SK-N-SH (cell line): ENCODE data around the gene TACR3. TPM values are rescaled to one million over a fixed set of nuclear protein-coding genes. Genes with fewer than 3 reads are reported as not detected.
"Not testable (repeated sequence)": the region's sequence is repeated elsewhere in the genome, so short reads cannot be mapped to it uniquely, and the experiment has no call there.

ENCODE experiments used
- CTCF ChIA-PET: fragments of 300-600, 350-600 bp; formaldehyde crosslinking; extraction: SDS; loops from one replicate; lab custom pipeline; 2021; lab: Yijun Ruan, JAX
- POLR2A ChIA-PET: fragments of 350-600 bp; sonication (Branson Sonifier 250); formaldehyde crosslinking; extraction: SDS; loops from one replicate; lab custom pipeline; 2020; ENCODE audit warnings: antibody characterized with exemption, inconsistent platforms; lab: Yijun Ruan, JAX
- DNase-seq: peaks from one replicate; pipeline ENCODE4 v3.0.0; 2012
- H2AFZ ChIP-seq: fragments of 200-600 bp; sonication (generic); 2 replicates; pipeline ENCODE4 v1.8.1; 2016; ENCODE audit warnings: antibody characterized with exemption, mild to moderate bottlenecking, low read depth
- H3F3A ChIP-seq: fragments of 200-600 bp; sonication (generic); replicated peaks from 2 replicates; pipeline ENCODE3; 2016; ENCODE audit warnings: antibody characterized with exemption, mild to moderate bottlenecking; ENCODE audit not compliant: insufficient read depth
- H3K27ac ChIP-seq, 2 experiments: fragments of 200-500 bp in 1 of 2; fragments of 200-600 bp in 1 of 2; sonication (Bioruptor generic) in 1 of 2; sonication (generic), shearing (Covaris generic) in 1 of 2; 2 replicates each; pipeline versions ENCODE4 v1.5.1 to v1.6.1; 2014 to 2016; ENCODE audit warnings: low read depth in 2 of 2, inconsistent platforms in 1 of 2, low read length in 1 of 2, mild to moderate bottlenecking in 1 of 2, mixed read lengths in 1 of 2
- H3K27me3 ChIP-seq: fragments of 200-600 bp; sonication (generic), shearing (Covaris generic); 2 replicates; pipeline ENCODE4 v1.6.1; 2016; ENCODE audit warnings: mixed run types; ENCODE audit not compliant: insufficient read depth
- H3K36me3 ChIP-seq, 2 experiments: fragments of 200-500 bp in 1 of 2; fragments of 200-600 bp in 1 of 2; sonication (Bioruptor generic) in 1 of 2; sonication (generic) in 1 of 2; replicated peaks in 1 of 2; 2 replicates each; pipeline versions ENCODE3 to v1.5.1; 2014 to 2016; ENCODE audit warnings: low read length in 1 of 2, mild to moderate bottlenecking in 1 of 2; ENCODE audit not compliant: insufficient read depth in 2 of 2, control insufficient read depth in 1 of 2
- H3K4me1 ChIP-seq, 2 experiments: fragments of 200-500 bp in 1 of 2; fragments of 200-600 bp in 1 of 2; sonication (Bioruptor generic) in 1 of 2; sonication (generic), shearing (Covaris generic) in 1 of 2; 2 replicates each; pipeline versions ENCODE4 v1.5.1 to v1.6.1; 2014 to 2016; ENCODE audit warnings: low read depth in 1 of 2, low read length in 1 of 2, mixed run types in 1 of 2; ENCODE audit not compliant: insufficient read depth in 2 of 2, control insufficient read depth in 1 of 2
- H3K4me2 ChIP-seq: fragments of 200-600 bp; sonication (generic), shearing (Covaris generic); 2 replicates; pipeline ENCODE4 v1.6.1; 2017; ENCODE audit warnings: mixed run types
- H3K4me3 ChIP-seq, 2 experiments: fragments of 200-500 bp in 1 of 2; fragments of 200-600 bp in 1 of 2; sonication (Bioruptor generic) in 1 of 2; sonication (generic), shearing (Covaris generic) in 1 of 2; 2 replicates each; pipeline versions ENCODE4 v1.5.1 to v1.8.1; 2014 to 2016; ENCODE audit warnings: low read depth in 2 of 2, inconsistent platforms in 1 of 2, low read length in 1 of 2, mild to moderate bottlenecking in 1 of 2, mixed read lengths in 1 of 2, moderate library complexity in 1 of 2
- H3K79me2 ChIP-seq: fragments of 200-600 bp; sonication (generic); 2 replicates; pipeline ENCODE4 v1.8.1; 2017; ENCODE audit warnings: mild to moderate bottlenecking; ENCODE audit not compliant: insufficient read depth
- H3K9ac ChIP-seq: fragments of 200-600 bp; sonication (generic); 2 replicates; pipeline ENCODE4 v1.6.1; 2017; ENCODE audit warnings: mixed run types
- H3K9me2 ChIP-seq: fragments of 200-600 bp; sonication (generic); 2 replicates; pipeline ENCODE4 v1.6.1; 2017; ENCODE audit warnings: mixed run types
- H3K9me3 ChIP-seq: fragments of 200-600 bp; sonication (generic); 2 replicates; pipeline ENCODE4 v1.6.1; 2017; ENCODE audit warnings: mixed run types, mild to moderate bottlenecking, moderate library complexity
- H4K20me1 ChIP-seq: fragments of 200-600 bp; sonication (generic); 2 replicates; pipeline ENCODE4 v1.6.1; 2017; ENCODE audit warnings: mild to moderate bottlenecking, mixed run types; ENCODE audit not compliant: insufficient read depth
- CHD2 ChIP-seq: fragments of 150-350 bp; IDR thresholded peaks from 2 replicates; pipeline ENCODE4 v1.6.1; 2018; ENCODE audit warnings: low read length; ENCODE audit not compliant: partially characterized antibody
- EP300 ChIP-seq, 2 experiments: IDR thresholded peaks; 2 replicates each; pipeline versions ENCODE4 v1.4.0 to v1.6.1; 2012; ENCODE audit warnings: borderline replicate concordance in 1 of 2, low read depth in 1 of 2, low read length in 1 of 2
- EZH2phosphoT487 ChIP-seq: fragments of 200-600 bp; sonication (generic); IDR thresholded peaks from 2 replicates; pipeline ENCODE4 v1.6.1; 2017; ENCODE audit warnings: low read depth, mixed run types, mild to moderate bottlenecking, antibody characterized with exemption, moderate library complexity, borderline replicate concordance
- FOXJ3 ChIP-seq: sonication (generic); formaldehyde crosslinking; IDR thresholded peaks from 2 replicates; pipeline ENCODE4 v1.5.1; 2020; ENCODE audit warnings: mild to moderate bottlenecking, missing genetic modification reagents
- GABPA ChIP-seq: IDR thresholded peaks from 2 replicates; pipeline ENCODE4 v1.4.0; 2012; ENCODE audit warnings: low read depth, mild to moderate bottlenecking
- MEF2A ChIP-seq: IDR thresholded peaks from 2 replicates; pipeline ENCODE4 v1.4.0; 2012; ENCODE audit warnings: low read depth, borderline replicate concordance
- NRF1 ChIP-seq: IDR thresholded peaks from 2 replicates; pipeline ENCODE4 v1.6.1; 2012; ENCODE audit warnings: low read depth, mild to moderate bottlenecking, low read length
- RCOR1 ChIP-seq: fragments of 150-350 bp; IDR thresholded peaks from 2 replicates; pipeline ENCODE4 v1.6.1; 2017; ENCODE audit warnings: antibody characterized with exemption, low read length
- RXRA ChIP-seq: IDR thresholded peaks from 2 replicates; pipeline ENCODE4 v1.4.0; 2012; ENCODE audit warnings: low read depth, mild to moderate bottlenecking, borderline replicate concordance
- SIN3A ChIP-seq: IDR thresholded peaks from 2 replicates; pipeline ENCODE4 v1.6.1; 2012; ENCODE audit warnings: low read depth, mild to moderate bottlenecking, low read length, moderate library complexity, borderline replicate concordance
- SMC3 ChIP-seq: IDR thresholded peaks from 2 replicates; pipeline ENCODE4 v1.6.1; 2012; ENCODE audit warnings: low read depth, low read length, improper control_type of control experiment
- TAF1 ChIP-seq: IDR thresholded peaks from 2 replicates; pipeline ENCODE4 v1.6.1; 2012; ENCODE audit warnings: low read depth, mild to moderate bottlenecking, low read length, moderate library complexity, borderline replicate concordance
- YY1 ChIP-seq: IDR thresholded peaks from 2 replicates; pipeline ENCODE4 v1.4.0; 2012; ENCODE audit warnings: low read depth, mild to moderate bottlenecking
- WGBS: methylation state at CpG from one replicate; pipeline ENCODE4 v1.1.6; 2017; ENCODE audit warnings: low lambda C conversion rate; 5-methylcytosine and 5-hydroxymethylcytosine counted together
- polyA plus RNA-seq, 3 experiments: library from polyadenylated mRNA; depleted of rRNA; stranded (reverse); fragments of >200 nt; gene quantifications; 2 replicates each; pipeline ENCODE4 v1.2.3, GENCODE V29; 2012
- TF ChIP-seq, protein P1 (sequence below): IDR thresholded peaks from 2 replicates; pipeline ENCODE4; 2012
- TF ChIP-seq, protein P2 (sequence below): IDR thresholded peaks from 2 replicates; pipeline ENCODE4 v1.4.0; 2012; ENCODE audit warnings: low read depth, borderline replicate concordance

TACR3 gene
- polyA plus RNA-seq, 1 of the 3 experiments (the other 2 are of a cell fraction): not detected

DNA sequence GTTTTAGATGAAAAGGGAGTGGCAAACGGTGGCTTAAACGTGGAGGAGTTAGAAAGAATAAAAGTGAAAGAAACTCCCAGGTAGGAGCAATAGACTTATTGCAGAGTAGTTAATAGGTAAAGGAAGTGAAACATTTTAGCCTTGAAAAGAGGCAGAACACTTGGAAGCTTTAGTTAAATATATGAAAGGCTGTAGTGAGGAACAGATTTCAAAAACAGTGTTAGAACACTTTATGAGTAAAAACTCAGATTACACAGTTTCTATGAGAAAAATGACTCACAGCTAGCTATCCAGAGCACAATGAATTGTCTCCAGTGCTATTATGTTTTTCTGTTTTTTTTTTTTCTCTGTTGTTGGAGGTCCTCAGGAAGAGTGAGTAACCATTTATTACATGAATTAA is 45.8 kb downstream of the TACR3 start:
- ChIA-PET CTCF (no interaction called here), POLR2A (no interaction called here)

DNA sequence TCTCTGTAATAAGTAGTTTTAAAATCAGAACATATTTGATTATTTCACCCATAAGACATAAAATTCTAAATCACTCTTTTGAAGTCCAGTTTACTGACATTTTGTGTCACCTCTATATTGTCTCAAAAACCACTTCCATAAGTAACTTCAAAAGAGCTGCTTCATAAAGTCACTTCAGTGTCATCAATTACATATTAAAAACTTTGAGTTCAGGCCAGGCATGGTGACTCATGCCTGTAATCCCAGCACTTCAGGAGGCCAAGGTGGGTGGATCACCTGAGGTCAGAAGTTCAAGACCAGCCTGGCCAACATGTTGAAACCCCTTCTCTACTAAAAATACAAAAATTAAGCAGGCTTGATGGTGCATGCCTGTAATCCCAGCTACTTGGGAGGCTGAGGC is 53.0 kb downstream of the TACR3 start:
- H3K27me3 ChIP-seq, H4K20me1 ChIP-seq, H3F3A ChIP-seq, CTCF ChIA-PET, H3K9me3 ChIP-seq, H3K27ac ChIP-seq, H3K4me3 ChIP-seq, H3K36me3 ChIP-seq, H2AFZ ChIP-seq, H3K9ac ChIP-seq, H3K9me2 ChIP-seq, DNase-seq, H3K79me2 ChIP-seq, H3K4me1 ChIP-seq, POLR2A ChIA-PET, H3K4me2 ChIP-seq: not testable (repeated sequence)

More for the DNA sequence above, 45.8 kb downstream of the TACR3 start:
- Histone ChIP-seq H3K27me3 (no peaks in the 10 kb centered on the region), H3K36me3 (no peaks in the 10 kb centered on the region), H3F3A (no peaks in the 10 kb centered on the region), H2AFZ (no peak overlapping the region), H3K9ac (no peak overlapping the region), H3K9me2 (no peaks in the 10 kb centered on the region), H3K79me2 (no peaks in the 10 kb centered on the region), H3K4me1 (no peaks in the 10 kb centered on the region), H3K27ac (no peak overlapping the region), H3K9me3 (no peaks in the 10 kb centered on the region), H3K4me3 (no peak overlapping the region), H3K4me2 (no peak overlapping the region), H4K20me1 (no peaks in the 10 kb centered on the region)
- 0% methylated on average over 2 of the region's 2 CpGs for WGBS
- no peak for DNase-seq
- no peak for TF ChIP-seq RXRA

DNA sequence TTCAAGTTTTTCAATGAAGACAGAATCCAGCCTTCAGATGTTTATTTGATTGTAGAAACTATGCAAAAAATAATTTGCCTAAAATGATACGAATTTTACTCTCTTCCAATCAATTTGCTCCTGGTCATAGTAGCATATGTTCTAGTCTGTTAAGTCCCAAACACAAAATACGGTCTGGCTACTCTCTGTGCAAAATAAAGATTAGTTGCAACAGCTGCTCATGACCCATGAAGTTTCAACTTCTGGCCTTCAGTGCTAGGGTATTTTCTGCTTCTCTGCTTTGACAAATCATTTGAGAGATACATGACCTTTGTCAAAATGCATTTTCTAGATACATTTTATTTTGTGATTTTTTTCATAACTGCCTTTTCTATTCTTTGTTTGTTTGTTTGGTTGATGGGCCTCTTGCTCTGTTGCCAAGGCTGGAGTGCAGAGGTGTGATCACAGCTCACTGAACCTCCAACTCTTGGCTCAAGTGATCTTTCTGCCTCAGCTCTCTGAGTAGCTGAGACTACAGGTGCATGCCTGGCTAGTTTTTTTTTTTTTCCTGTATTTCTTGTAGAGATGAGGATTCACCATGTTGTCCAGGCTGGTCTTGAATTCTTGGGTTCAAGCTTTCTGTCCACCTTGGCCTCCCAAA is 55.2 kb downstream of the TACR3 start:
- Histone ChIP-seq H3K4me1 (no peaks in the 10 kb centered on the region), H3K27ac (no peak overlapping the region), H3F3A (no peaks in the 10 kb centered on the region), H3K9me2 (no peaks in the 10 kb centered on the region), H3K27me3 (no peaks in the 10 kb centered on the region), H3K9me3 (no peaks in the 10 kb centered on the region), H3K4me3 (no peak overlapping the region), H3K36me3 (no peaks in the 10 kb centered on the region), H3K79me2 (no peaks in the 10 kb centered on the region), H2AFZ (no peak overlapping the region), H3K4me2 (no peak overlapping the region), H3K9ac (no peak overlapping the region), H4K20me1 (no peaks in the 10 kb centered on the region)
- CTCF ChIA-PET: interaction anchor here (1.2 kb wide), 1 partner anchor 122 kb away, joined by 3 read pairs; no protein-coding TSS in a partner anchor
- POLR2A ChIA-PET: no interaction called here
- no peak for TF ChIP-seq SMC3
- TF ChIP-seq EZH2phosphoT487: no peak
- no peak for DNase-seq
- WGBS: 3% methylated on average over 2 of the region's 2 CpGs

DNA sequence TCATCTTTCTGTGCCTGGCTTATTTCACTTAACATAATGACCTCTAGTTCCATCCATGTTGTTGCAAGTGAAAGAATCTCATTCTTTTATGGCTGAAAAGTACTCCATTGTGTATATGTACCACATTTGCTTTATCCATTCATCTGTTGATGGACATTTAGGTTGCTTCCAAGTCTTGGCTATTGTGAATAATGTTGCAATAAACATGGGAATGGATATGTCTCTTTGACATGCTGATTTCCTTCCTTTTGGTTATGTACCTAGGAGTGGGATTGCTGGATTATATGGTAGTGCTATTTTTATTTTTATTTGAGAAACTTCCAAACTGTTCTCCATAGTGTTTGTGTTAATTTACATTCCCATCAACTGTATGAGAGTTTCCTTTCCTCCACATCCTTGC is 71.2 kb downstream of the TACR3 start:
- no peaks in the 10 kb centered on the region for H3F3A ChIP-seq
- TF ChIP-seq NRF1 (no peak), CHD2 (no peak), GABPA (no peak), SIN3A (no peak), FOXJ3 (CRISPR knock-in tag) (no peak), TAF1 (no peak), YY1 (no peak), MEF2A (no peak), RCOR1 (no peak), EP300 (IDR thresholded peaks at IDR 0.05; ENCODE audit: borderline replicate concordance in 1 of 2, low read depth in 1 of 2, low read length in 1 of 2) (no peak)
- TF ChIP-seq, protein P1, sequence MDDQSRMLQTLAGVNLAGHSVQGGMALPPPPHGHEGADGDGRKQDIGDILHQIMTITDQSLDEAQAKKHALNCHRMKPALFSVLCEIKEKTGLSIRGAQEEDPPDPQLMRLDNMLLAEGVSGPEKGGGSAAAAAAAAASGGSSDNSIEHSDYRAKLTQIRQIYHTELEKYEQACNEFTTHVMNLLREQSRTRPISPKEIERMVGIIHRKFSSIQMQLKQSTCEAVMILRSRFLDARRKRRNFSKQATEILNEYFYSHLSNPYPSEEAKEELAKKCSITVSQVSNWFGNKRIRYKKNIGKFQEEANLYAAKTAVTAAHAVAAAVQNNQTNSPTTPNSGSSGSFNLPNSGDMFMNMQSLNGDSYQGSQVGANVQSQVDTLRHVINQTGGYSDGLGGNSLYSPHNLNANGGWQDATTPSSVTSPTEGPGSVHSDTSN: no peak
- TF ChIP-seq, protein P2, sequence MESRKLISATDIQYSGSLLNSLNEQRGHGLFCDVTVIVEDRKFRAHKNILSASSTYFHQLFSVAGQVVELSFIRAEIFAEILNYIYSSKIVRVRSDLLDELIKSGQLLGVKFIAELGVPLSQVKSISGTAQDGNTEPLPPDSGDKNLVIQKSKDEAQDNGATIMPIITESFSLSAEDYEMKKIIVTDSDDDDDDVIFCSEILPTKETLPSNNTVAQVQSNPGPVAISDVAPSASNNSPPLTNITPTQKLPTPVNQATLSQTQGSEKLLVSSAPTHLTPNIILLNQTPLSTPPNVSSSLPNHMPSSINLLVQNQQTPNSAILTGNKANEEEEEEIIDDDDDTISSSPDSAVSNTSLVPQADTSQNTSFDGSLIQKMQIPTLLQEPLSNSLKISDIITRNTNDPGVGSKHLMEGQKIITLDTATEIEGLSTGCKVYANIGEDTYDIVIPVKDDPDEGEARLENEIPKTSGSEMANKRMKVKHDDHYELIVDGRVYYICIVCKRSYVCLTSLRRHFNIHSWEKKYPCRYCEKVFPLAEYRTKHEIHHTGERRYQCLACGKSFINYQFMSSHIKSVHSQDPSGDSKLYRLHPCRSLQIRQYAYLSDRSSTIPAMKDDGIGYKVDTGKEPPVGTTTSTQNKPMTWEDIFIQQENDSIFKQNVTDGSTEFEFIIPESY: no peak
- TF ChIP-seq, all 33 proteins: peak for 0
- H4K20me1 ChIP-seq: no peaks in the 10 kb centered on the region
- H2AFZ ChIP-seq: no peak overlapping the region
- no peaks in the 10 kb centered on the region for H3K36me3 ChIP-seq
- CTCF ChIA-PET: no interaction called here
- no peak overlapping the region for H3K4me3 ChIP-seq
- no peak overlapping the region for H3K9ac ChIP-seq
- DNase-seq: no peak
- H3K79me2 ChIP-seq: no peaks in the 10 kb centered on the region
- no peaks in the 10 kb centered on the region; the same call in 1 of the 2 replicates for H3K9me2 ChIP-seq
- POLR2A ChIA-PET: no interaction called here
- H3K4me2 ChIP-seq: no peak overlapping the region
- H3K4me1 ChIP-seq: no peaks in the 10 kb centered on the region
- H3K27me3 ChIP-seq: no peaks in the 10 kb centered on the region
- H3K27ac ChIP-seq: no peak overlapping the region
- H3K9me3 ChIP-seq: no peaks in the 10 kb centered on the region
